Calu3 (cell line): ENCODE data around the gene MESP1. TPM values are rescaled to one million over a fixed set of nuclear protein-coding genes. Genes with fewer than 3 reads are reported as not detected.

Experiments
- BruUV-seq: library from RNA; stranded (reverse); fragments of 400-500 nt; replicated peaks from 2 replicates; lab custom pipeline; 2021; lab: Mats Ljungman, UMichigan
- CTCF ChIA-PET: fragments of 300-600 bp; sonication (Branson Sonifier 250); formaldehyde crosslinking; loops from one replicate; lab custom pipeline; 2022; ENCODE audit warnings: antibody characterized with exemption; lab: Charles Lee
- DNase-seq: peaks from one replicate; pipeline ENCODE4 v3.0.0; 2022
- H3K27ac Mint-ChIP-seq: one replicate; pipeline ENCODE4 v1.8.0; 2022; ENCODE audit warnings: mixed read lengths; ENCODE audit not compliant: unreplicated experiment
- H3K27me3 Mint-ChIP-seq: one replicate; pipeline ENCODE4 v1.8.0; 2022; ENCODE audit warnings: mixed read lengths; ENCODE audit not compliant: unreplicated experiment
- H3K36me3 Mint-ChIP-seq: one replicate; pipeline ENCODE4 v1.8.0; 2022; ENCODE audit warnings: mild to moderate bottlenecking, moderate library complexity, mixed read lengths; ENCODE audit not compliant: insufficient read depth, unreplicated experiment
- H3K4me1 Mint-ChIP-seq: one replicate; pipeline ENCODE4 v1.8.0; 2022; ENCODE audit warnings: mild to moderate bottlenecking, low read depth, mixed read lengths; ENCODE audit not compliant: unreplicated experiment
- H3K4me3 Mint-ChIP-seq: one replicate; pipeline ENCODE4 v1.8.0; 2022; ENCODE audit warnings: mild to moderate bottlenecking, low read depth, moderate library complexity, mixed read lengths; ENCODE audit not compliant: unreplicated experiment
- H3K9me3 Mint-ChIP-seq: one replicate; pipeline ENCODE4 v1.8.0; 2022; ENCODE audit warnings: low read depth, mixed read lengths; ENCODE audit not compliant: unreplicated experiment
- CTCF ChIP-seq: fragments of 200-600 bp; IDR thresholded peaks from one replicate; pipeline ENCODE4 v1.8.0; 2022; ENCODE audit warnings: antibody characterized with exemption; ENCODE audit not compliant: unreplicated experiment
- intact Hi-C: fragments of 100-400 bp; cut with micrococcal nuclease; formaldehyde crosslinking; loops from one replicate; pipeline ENCODE4 v1.10.0; 2022; ENCODE audit not compliant: unreplicated experiment
- total RNA-seq: library from RNA; stranded (reverse); gene quantifications from 2 replicates; pipeline ENCODE4 v1.2.3, GENCODE V29; 2022

The MESP1 gene
- total RNA-seq, 1 experiment from 2014 or later: 5.3 TPM

GRCh38 chr15:89747708-89748682, 3.1 kb downstream of the MESP1 start:
- Mint-ChIP-seq H3K27ac (no peak overlapping the region), H3K27me3 (peaks cover 14% of the 10 kb centered on the region), H3K36me3 (peaks cover 7% of the 10 kb centered on the region), H3K4me3 (no peak overlapping the region), H3K9me3 (no peaks in the 10 kb centered on the region), H3K4me1 (peaks cover 9% of the 10 kb centered on the region)
- no TSS peak for BruUV-seq
- no peak for TF ChIP-seq CTCF
- CTCF ChIA-PET: interaction anchor here (0.9 kb wide), 1 partner anchor 127 kb away, joined by 3 read pairs; no protein-coding TSS in a partner anchor
- DNase-seq: no peak
- intact Hi-C loops: loop anchor here (10.0 kb wide), 1 partner anchor 103 kb away; no protein-coding TSS in a partner anchor

GRCh38 chr15:89746386-89746780, 4.7 kb downstream of the MESP1 start:
- intact Hi-C loops: loop anchor here (10.0 kb wide), 1 partner anchor 102 kb away; no protein-coding TSS in a partner anchor
- DNase-seq: no peak
- no peaks in the 10 kb centered on the region for H3K9me3 Mint-ChIP-seq
- no TSS peak for BruUV-seq
- H3K36me3 Mint-ChIP-seq: peaks cover 7% of the 10 kb centered on the region
- peaks cover 14% of the 10 kb centered on the region for H3K27me3 Mint-ChIP-seq
- TF ChIP-seq CTCF: no peak
- CTCF ChIA-PET: no interaction called here
- no peak overlapping the region for H3K27ac Mint-ChIP-seq
- H3K4me3 Mint-ChIP-seq: no peak overlapping the region
- H3K4me1 Mint-ChIP-seq: no peaks in the 10 kb centered on the region

- H3K27me3 Mint-ChIP-seq: peaks cover 14% of the 10 kb centered on the region
- no peak for TF ChIP-seq CTCF
- no peaks in the 10 kb centered on the region for H3K4me1 Mint-ChIP-seq
- no peak for DNase-seq
- H3K36me3 Mint-ChIP-seq: peaks cover 7% of the 10 kb centered on the region
- intact Hi-C loops: loop anchor here (10.0 kb wide), 1 partner anchor 101 kb away; no protein-coding TSS in a partner anchor
- no TSS peak for BruUV-seq
- no peaks in the 10 kb centered on the region for H3K9me3 Mint-ChIP-seq
- CTCF ChIA-PET: interaction anchor here (0.6 kb wide), 2 partner anchors 333 to 442 kb away, joined by 3 to 4 read pairs; no protein-coding TSS in a partner anchor
- H3K27ac Mint-ChIP-seq: no peak overlapping the region
- no peak overlapping the region for H3K4me3 Mint-ChIP-seq
These were observed 5.3 kb downstream of the MESP1 start for GRCh38 chr15:89745768-89746167.

- no peak for TF ChIP-seq CTCF
- no peak overlapping the region for H3K4me3 Mint-ChIP-seq
- peaks cover 6% of the 10 kb centered on the region for H3K36me3 Mint-ChIP-seq
- no peaks in the 10 kb centered on the region for H3K9me3 Mint-ChIP-seq
- DNase-seq: no peak
- no peak overlapping the region for H3K27ac Mint-ChIP-seq
- BruUV-seq: no TSS peak
- peaks cover 14% of the 10 kb centered on the region for H3K27me3 Mint-ChIP-seq
- intact Hi-C loops: loop anchor here (10.0 kb wide), 1 partner anchor 100 kb away; no protein-coding TSS in a partner anchor
- H3K4me1 Mint-ChIP-seq: no peaks in the 10 kb centered on the region
- CTCF ChIA-PET: interaction anchor here (1.6 kb wide), 1 partner anchor 16 kb away, joined by 4 read pairs; no protein-coding TSS in a partner anchor
These were observed 5.9 kb downstream of the MESP1 start for GRCh38 chr15:89745131-89745530.
